H9 (cell line): ENCODE results near the gene CYRIA. TPM values are rescaled to one million over a fixed set of nuclear protein-coding genes. Genes with fewer than 3 reads are reported as not detected.

Experiments
- DNase-seq: peaks from one replicate; pipeline ENCODE4 v3.0.0-alpha.2; 2017
- H2AFZ ChIP-seq: one replicate; pipeline ENCODE4 v1.6.1; 2013; ENCODE audit warnings: mild to moderate bottlenecking, low read length, control low read depth, moderate library complexity
- H2AK5ac ChIP-seq: 2 replicates; pipeline ENCODE4 v1.6.1; 2013; ENCODE audit warnings: low read length, control low read depth, mixed read lengths; ENCODE audit not compliant: insufficient read length
- H2BK120ac ChIP-seq: one replicate; pipeline ENCODE4 v1.6.1; 2013; ENCODE audit warnings: low read depth, mild to moderate bottlenecking, low read length, control low read depth, inconsistent platforms; ENCODE audit not compliant: poor library complexity, severe bottlenecking
- H2BK12ac ChIP-seq: 2 replicates; pipeline ENCODE4 v1.6.1; 2013; ENCODE audit warnings: low read length, control low read depth, mixed read lengths, low read depth; ENCODE audit not compliant: insufficient read length
- H2BK15ac ChIP-seq: 2 replicates; pipeline ENCODE4 v1.6.1; 2013; ENCODE audit warnings: low read depth, low read length, control low read depth
- H2BK20ac ChIP-seq: one replicate; pipeline ENCODE4 v1.6.1; 2013; ENCODE audit warnings: low read depth, mild to moderate bottlenecking, low read length, control low read depth, inconsistent platforms; ENCODE audit not compliant: poor library complexity, severe bottlenecking
- H2BK5ac ChIP-seq: 2 replicates; pipeline ENCODE4 v1.6.1; 2013; ENCODE audit warnings: low read length, control low read depth, mixed read lengths; ENCODE audit not compliant: insufficient read length
- H3K14ac ChIP-seq: 2 replicates; pipeline ENCODE4 v1.6.1; 2013; ENCODE audit warnings: low read length, control low read depth; ENCODE audit not compliant: insufficient read depth
- H3K18ac ChIP-seq: 2 replicates; pipeline ENCODE4 v1.6.1; 2013; ENCODE audit warnings: low read depth, mild to moderate bottlenecking, mixed read lengths, low read length, control low read depth; ENCODE audit not compliant: insufficient read length
- H3K23ac ChIP-seq: 2 replicates; pipeline ENCODE4 v1.6.1; 2013; ENCODE audit warnings: low read length, control low read depth, mixed read lengths, low read depth; ENCODE audit not compliant: insufficient read length
- H3K23me2 ChIP-seq: 2 replicates; pipeline ENCODE4 v1.6.1; 2013; ENCODE audit warnings: low read depth, mild to moderate bottlenecking, mixed read lengths, low read length, control low read depth; ENCODE audit not compliant: insufficient read length, poor library complexity, severe bottlenecking
- H3K27ac ChIP-seq: 2 replicates; pipeline ENCODE4 v1.5.1; 2013; ENCODE audit warnings: low read length, control low read depth, mixed read lengths, low read depth; ENCODE audit not compliant: insufficient read length
- H3K27me3 ChIP-seq: 2 replicates; pipeline ENCODE4 v1.6.1; 2013; ENCODE audit warnings: low read length, control low read depth, inconsistent platforms; ENCODE audit not compliant: insufficient read depth
- H3K4ac ChIP-seq: 2 replicates; pipeline ENCODE4 v1.6.1; 2013; ENCODE audit warnings: low read depth, mild to moderate bottlenecking, control low read depth, inconsistent platforms, low read length, moderate library complexity
- H3K4me1 ChIP-seq: 2 replicates; pipeline ENCODE4 v1.6.1; 2013; ENCODE audit warnings: low read length, control low read depth, inconsistent platforms; ENCODE audit not compliant: insufficient read depth
- H3K4me2 ChIP-seq: 2 replicates; pipeline ENCODE4 v1.6.1; 2013; ENCODE audit warnings: low read length, control low read depth, mixed read lengths; ENCODE audit not compliant: insufficient read length, insufficient read depth
- H3K56ac ChIP-seq: 2 replicates; pipeline ENCODE4 v1.6.1; 2013; ENCODE audit warnings: low read depth, mild to moderate bottlenecking, mixed read lengths, low read length, control low read depth; ENCODE audit not compliant: insufficient read length
- H3K79me1 ChIP-seq: 2 replicates; pipeline ENCODE4 v1.6.1; 2013; ENCODE audit warnings: low read depth, mild to moderate bottlenecking, moderate library complexity, low read length, control low read depth, inconsistent platforms; ENCODE audit not compliant: insufficient read depth, poor library complexity, severe bottlenecking
- H3K79me2 ChIP-seq: 2 replicates; pipeline ENCODE4 v1.6.1; 2013; ENCODE audit warnings: low read length, control low read depth, inconsistent platforms; ENCODE audit not compliant: insufficient read depth
- H3K9ac ChIP-seq: 2 replicates; pipeline ENCODE4 v1.6.1; 2013; ENCODE audit warnings: low read length, control low read depth, mixed read lengths; ENCODE audit not compliant: insufficient read length; ENCODE audit errors: extremely low read depth
- H3K9me3 ChIP-seq: one replicate; pipeline ENCODE4 v1.6.1; 2013; ENCODE audit warnings: low read depth, low read length, inconsistent platforms; ENCODE audit not compliant: control insufficient read depth
- H3T11ph ChIP-seq: one replicate; pipeline ENCODE4 v1.6.1; 2013; ENCODE audit warnings: mild to moderate bottlenecking, low read length, control low read depth, inconsistent platforms
- H4K20me1 ChIP-seq: one replicate; pipeline ENCODE4 v1.6.1; 2013; ENCODE audit not compliant: control insufficient read depth, insufficient read length, insufficient read depth
- H4K5ac ChIP-seq: 2 replicates; pipeline ENCODE4 v1.6.1; 2013; ENCODE audit warnings: low read depth, mild to moderate bottlenecking, mixed read lengths, low read length, control low read depth; ENCODE audit not compliant: insufficient read length
- H4K8ac ChIP-seq: replicated peaks from 2 replicates; pipeline ENCODE4 v1.6.1; 2013; ENCODE audit warnings: low read length, control low read depth, mixed read lengths, low read depth; ENCODE audit not compliant: insufficient read length
- H4K91ac ChIP-seq: 2 replicates; pipeline ENCODE4 v1.6.1; 2013; ENCODE audit warnings: low read depth, mild to moderate bottlenecking, moderate library complexity, mixed read lengths, low read length, control low read depth; ENCODE audit not compliant: insufficient read length
- H3K27ac Mint-ChIP-seq, 3 experiments: 2 replicates in 2 of 3; 3 replicates in 1 of 3; pipeline ENCODE4 v1.8.0; 2020 to 2021; ENCODE audit warnings: mixed read lengths in 3 of 3, mild to moderate bottlenecking in 1 of 3, moderate library complexity in 1 of 3
- H3K27me3 Mint-ChIP-seq: 2 replicates; pipeline ENCODE4 v1.8.0; 2021; ENCODE audit warnings: low read depth, mild to moderate bottlenecking, moderate library complexity, mixed read lengths
- H3K36me3 Mint-ChIP-seq, 3 experiments: 2 replicates in 2 of 3; 3 replicates in 1 of 3; pipeline ENCODE4 v1.8.0; 2020 to 2021; ENCODE audit warnings: low read depth in 3 of 3, mixed read lengths in 3 of 3; ENCODE audit not compliant: insufficient read depth in 1 of 3
- H3K4me1 Mint-ChIP-seq, 2 experiments: 2 replicates each; pipeline ENCODE4 v1.8.0; 2020; ENCODE audit warnings: mixed read lengths in 2 of 2
- H3K4me3 Mint-ChIP-seq, 2 experiments: 2 replicates in 1 of 2; 3 replicates in 1 of 2; pipeline ENCODE4 v1.8.0; 2020 to 2021; ENCODE audit warnings: mild to moderate bottlenecking in 2 of 2, mixed read lengths in 2 of 2, moderate library complexity in 1 of 2
- H3K9me3 Mint-ChIP-seq, 2 experiments: 2 replicates in 1 of 2; 3 replicates in 1 of 2; pipeline ENCODE4 v1.8.0; 2020; ENCODE audit warnings: mild to moderate bottlenecking in 2 of 2, mixed read lengths in 2 of 2, moderate library complexity in 1 of 2
- WGBS: extraction: QIAGEN DNeasy Blood & Tissue Kit; methylation state at CpG from one replicate; pipeline ENCODE4 v1.1.7; 2013; ENCODE audit warnings: missing lambda C conversion rate, low lambda C conversion rate, mixed read lengths; ENCODE audit not compliant: insufficient read length; ENCODE audit errors: extremely low coverage; 5-methylcytosine and 5-hydroxymethylcytosine counted together
- total RNA-seq: library from RNA; stranded (reverse); gene quantifications from 2 replicates; pipeline ENCODE4 v1.2.1, GENCODE V29; 2021
- TF ChIP-seq, protein P1 (sequence below): fragments of 200-600 bp; sonication (generic); conservative IDR thresholded peaks from 3 replicates; pipeline ENCODE4 v1.8.0; 2021; ENCODE audit warnings: antibody characterized with exemption, mild to moderate bottlenecking

Gene CYRIA
- total RNA-seq, 1 experiment from 2014 or later = 2.3 TPM

DNA sequence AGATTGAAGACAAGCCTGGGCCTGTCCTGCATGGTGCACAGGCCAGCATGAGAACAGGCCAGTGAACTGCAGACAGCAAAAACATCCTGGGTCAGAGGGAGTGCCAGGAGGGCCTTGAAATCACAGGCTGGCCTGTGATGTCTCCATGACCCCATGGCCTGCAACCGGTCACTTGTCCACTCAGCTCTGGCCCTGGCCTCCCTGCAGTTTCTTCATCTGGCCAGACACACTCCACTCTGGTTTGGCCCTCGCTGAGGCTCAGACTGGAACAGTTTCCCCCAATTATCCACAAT, 12.6 kb downstream of the CYRIA start:
- Histone ChIP-seq H4K8ac (no peak overlapping the region), H3K79me2 (0 out of 2 replicates have a peak, but pooled peaks cover 2% of the 10 kb centered on the region), H2BK15ac (no peak overlapping the region), H2BK120ac (no peak overlapping the region), H2AFZ (no peak overlapping the region), H3K56ac (no peak overlapping the region), H3K14ac (no peak overlapping the region), H4K5ac (no peak overlapping the region), H3K18ac (no peak overlapping the region), H3K4me1 (0 out of 2 replicates have a peak, but pooled peaks cover 2% of the 10 kb centered on the region), H2BK5ac (no peak overlapping the region), H3K4me2 (no peak overlapping the region), H3K23me2 (no peaks in the 10 kb centered on the region), H3K79me1 (no peaks in the 10 kb centered on the region), H3K23ac (no peak overlapping the region), H3K4ac (no peak overlapping the region), H2BK12ac (no peak overlapping the region), H3K9ac (no peak overlapping the region), H2AK5ac (no peak overlapping the region), H4K91ac (no peak overlapping the region), H4K20me1 (no peaks in the 10 kb centered on the region), H3K27ac (no peak overlapping the region), H2BK20ac (no peak overlapping the region), H3K9me3 (no peaks in the 10 kb centered on the region), H3T11ph (no peak overlapping the region), H3K27me3 (peaks cover 2% of the 10 kb centered on the region; the same call in 1 of the 2 replicates)
- WGBS = no CpG with 5 or more reads among the region's 2 CpGs
- Mint-ChIP-seq H3K4me1 (peaks cover 16 to 21% of the 10 kb centered on the region in 2 experiments), H3K9me3 (no peaks in the 10 kb centered on the region), H3K27ac (no peak overlapping the region), H3K27me3 (no peaks in the 10 kb centered on the region; the same call in 1 of the 2 replicates), H3K4me3 (no peak overlapping the region), H3K36me3 (no peaks in the 10 kb centered on the region)
- no peak for DNase-seq
- TF ChIP-seq, protein P1, sequence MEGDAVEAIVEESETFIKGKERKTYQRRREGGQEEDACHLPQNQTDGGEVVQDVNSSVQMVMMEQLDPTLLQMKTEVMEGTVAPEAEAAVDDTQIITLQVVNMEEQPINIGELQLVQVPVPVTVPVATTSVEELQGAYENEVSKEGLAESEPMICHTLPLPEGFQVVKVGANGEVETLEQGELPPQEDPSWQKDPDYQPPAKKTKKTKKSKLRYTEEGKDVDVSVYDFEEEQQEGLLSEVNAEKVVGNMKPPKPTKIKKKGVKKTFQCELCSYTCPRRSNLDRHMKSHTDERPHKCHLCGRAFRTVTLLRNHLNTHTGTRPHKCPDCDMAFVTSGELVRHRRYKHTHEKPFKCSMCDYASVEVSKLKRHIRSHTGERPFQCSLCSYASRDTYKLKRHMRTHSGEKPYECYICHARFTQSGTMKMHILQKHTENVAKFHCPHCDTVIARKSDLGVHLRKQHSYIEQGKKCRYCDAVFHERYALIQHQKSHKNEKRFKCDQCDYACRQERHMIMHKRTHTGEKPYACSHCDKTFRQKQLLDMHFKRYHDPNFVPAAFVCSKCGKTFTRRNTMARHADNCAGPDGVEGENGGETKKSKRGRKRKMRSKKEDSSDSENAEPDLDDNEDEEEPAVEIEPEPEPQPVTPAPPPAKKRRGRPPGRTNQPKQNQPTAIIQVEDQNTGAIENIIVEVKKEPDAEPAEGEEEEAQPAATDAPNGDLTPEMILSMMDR = no peak
